ENCODE data around the gene TRIO.
"Not testable (repeated sequence)": the region's sequence is repeated elsewhere in the genome, so short reads cannot be mapped to it uniquely, and the experiment has no call there.

The TRIO gene

GRCh38 chr5:14365831-14366430 lies 222.8 kb downstream of the TRIO start:
- no peak for DNase-seq

DNA sequence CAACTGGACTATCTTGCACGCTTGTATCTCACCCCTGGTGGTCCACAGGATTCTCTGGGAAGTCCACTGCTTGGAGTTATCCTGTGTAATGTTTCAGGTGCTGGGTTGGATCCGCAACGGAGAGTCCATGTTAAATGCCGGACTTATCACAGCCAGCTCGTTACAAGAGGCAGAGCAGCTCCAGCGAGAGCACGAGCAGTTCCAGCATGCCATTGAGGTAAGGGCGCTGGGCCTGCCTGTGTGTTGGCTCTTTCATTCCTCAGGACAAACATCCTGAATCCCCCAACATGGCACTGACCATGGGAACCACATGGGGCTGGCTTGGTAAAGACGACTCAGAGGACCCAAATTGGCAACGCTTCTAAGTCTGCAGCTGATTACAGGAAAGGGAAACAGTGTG lies 223.6 kb downstream of the TRIO start:
- no peak for DNase-seq

GRCh38 chr5:14367364-14367763 lies 224.2 kb downstream of the TRIO start:
- no peak for DNase-seq

DNA sequence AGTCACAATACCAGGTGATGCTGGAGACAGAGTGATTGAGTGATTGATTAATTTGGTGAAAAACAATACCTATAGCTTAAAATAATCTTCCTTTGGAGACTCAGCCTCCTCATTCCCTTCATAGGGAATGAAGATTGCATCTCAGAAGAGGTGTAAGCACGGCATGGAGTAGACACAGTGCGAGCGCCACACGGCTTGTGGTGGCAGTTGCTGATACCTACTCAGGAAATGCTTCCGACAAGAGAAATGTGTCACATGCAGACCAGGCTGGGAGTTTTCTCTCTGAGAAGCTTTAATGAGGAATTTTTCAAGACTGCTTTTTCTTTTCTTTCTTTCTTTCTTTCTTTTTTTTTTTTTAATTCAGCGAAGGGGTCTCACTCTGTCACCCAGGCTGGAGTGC lies 226.6 kb downstream of the TRIO start:
- DNase-seq: no peak

GRCh38 chr5:14370386-14370785 lies 227.2 kb downstream of the TRIO start:
- DNase-seq: no peak

GRCh38 chr5:14373685-14374084 lies 230.5 kb downstream of the TRIO start:
- DNase-seq: no peak

DNA sequence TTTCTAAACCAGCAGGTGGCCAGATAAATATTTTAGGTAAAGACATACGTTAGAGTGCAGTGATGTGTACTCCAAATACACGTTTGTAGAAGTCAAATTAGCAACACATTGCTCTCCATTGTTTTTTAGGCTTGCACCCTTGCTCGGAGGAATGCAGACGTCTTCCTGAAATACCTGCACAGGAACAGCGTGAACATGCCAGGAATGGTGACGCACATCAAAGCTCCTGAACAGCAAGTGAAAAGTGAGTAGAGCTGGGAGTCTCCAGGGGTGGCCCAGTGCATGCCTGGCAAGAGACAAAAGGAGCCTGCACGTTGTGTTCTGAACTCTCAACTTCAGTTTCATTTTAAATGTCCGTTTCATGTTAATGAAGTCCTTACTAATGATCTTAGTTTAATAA lies 231.0 kb downstream of the TRIO start:
- no peak for DNase-seq

GRCh38 chr5:14376789-14377188 lies 233.6 kb downstream of the TRIO start:
- DNase-seq: no peak

DNA sequence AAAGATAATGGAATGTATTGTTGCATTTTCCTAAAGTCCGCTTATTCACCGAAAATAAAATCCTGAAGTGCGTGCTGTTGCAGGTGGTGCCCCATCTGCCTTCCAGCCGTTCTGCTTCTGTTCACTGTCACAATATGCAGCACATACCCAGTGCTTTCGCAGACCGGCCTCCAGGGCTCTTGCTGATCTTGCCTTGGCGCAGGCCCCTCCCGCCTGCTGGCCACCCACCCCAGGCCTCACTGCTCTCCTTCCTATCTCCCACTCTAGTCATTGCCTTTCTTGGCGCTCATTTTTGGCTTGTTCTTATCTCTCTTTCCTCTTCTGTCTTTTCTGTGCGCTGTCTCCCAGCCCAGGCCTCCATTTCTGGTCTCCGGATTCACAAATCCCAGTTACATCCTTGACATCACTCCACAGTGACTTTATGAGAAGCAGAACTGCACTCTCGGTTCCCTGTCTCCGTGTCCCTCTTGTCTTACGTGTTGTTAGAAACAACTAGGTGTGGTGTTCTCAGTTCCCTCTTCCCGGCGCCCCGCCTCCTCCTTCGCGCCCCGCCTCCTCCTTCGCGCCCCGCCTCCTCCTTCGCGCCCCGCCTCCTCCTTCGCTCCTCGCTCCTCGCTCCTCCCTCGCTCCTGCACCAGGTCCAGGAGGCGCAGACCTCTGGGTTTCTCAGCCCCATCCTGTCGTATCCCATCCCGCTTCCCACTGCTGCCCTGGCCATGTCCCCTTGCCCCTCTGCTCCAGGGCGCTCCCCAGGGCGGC lies 236.8 kb downstream of the TRIO start:
- DNase-seq: no peak

GRCh38 chr5:14380712-14381111 lies 237.6 kb downstream of the TRIO start:
- no peak for DNase-seq

- DNase-seq: no peak
Observed at GRCh38 chr5:14382640-14383039, 239.5 kb downstream of the TRIO start.

DNA sequence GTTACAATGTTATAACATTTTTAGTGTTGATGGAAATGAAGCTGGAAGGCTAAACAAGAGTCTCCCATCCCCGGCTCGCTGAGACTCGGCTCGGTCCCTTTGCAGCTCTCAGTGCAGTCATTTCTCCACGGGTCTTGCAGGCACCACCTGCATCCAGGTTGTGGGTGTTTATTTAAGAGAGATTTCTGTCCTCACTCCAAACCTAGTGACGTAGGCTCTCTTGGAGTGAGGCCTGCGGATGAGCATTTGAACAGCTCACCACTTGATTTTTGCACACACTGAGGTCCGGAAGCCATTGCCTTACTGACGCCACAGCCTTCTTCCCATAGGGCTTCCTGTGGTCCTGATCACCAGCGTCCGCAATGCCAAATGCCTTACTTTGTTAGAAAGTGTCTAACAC lies 240.8 kb downstream of the TRIO start:
- DNase-seq: peak; percentile 91

GRCh38 chr5:14385019-14385418 lies 241.9 kb downstream of the TRIO start:
- no peak for DNase-seq

- DNase-seq: no peak
Observed at GRCh38 chr5:14386884-14387624, 243.9 kb downstream of the TRIO start.

DNA sequence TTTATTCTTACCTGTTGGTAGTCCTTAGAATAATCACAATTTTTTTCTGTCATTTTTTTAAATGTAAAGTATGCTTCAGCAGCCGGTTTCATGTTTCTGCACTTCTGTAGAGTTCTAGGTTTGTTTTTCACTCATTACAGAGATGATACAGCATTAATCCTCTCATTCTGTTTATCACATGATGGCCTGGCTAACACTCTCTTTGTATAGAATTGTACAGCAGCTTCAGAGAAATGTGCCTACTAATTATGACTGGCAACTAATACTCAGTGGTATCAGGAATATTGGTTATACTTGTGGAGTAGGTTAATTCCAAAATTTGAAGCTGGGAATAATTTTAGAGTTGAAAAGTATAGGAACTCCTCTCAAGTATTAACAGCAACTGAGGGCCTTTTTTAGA lies 245.6 kb downstream of the TRIO start:
- DNase-seq: no peak

DNA sequence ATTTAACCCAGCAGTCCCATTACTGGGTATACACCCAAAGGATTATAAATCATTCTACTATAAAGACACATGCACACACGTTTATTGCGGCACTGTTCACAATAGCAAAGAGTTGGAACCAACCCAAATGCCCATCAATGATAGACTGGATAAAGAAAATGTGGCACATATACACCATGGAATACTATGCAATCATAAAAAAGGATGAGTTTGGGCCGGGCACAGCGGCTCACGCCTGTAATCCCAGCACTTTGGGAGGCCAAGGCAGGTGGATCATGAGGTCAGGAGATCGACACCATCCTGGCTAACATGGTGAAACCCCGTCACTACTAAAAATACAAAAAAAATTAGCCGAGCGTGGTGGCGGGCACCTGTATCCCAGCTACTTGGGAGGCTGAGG lies 249.4 kb downstream of the TRIO start:
- DNase-seq: not testable (repeated sequence)

DNA sequence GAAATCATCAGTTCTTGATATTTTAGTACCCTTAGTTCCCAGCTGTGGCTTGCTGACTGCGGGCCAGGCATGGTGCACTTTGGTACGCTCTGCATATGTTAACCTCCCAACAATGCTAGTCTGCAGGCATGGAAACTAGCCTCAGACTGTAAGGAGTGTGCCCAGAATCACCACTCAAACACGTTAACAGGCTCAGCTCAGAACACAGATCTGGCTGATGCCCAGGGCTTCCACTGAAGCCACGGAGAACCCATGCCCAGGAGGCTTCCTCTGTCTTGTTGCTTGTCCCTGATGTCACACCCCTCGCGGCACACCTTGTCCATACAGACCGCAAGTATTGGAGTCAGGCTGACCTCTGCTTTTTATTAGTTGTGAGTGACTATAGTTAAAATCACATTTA lies 251.2 kb downstream of the TRIO start:
- DNase-seq: no peak

- no peak for DNase-seq
Observed at GRCh38 chr5:14395411-14395810, 252.3 kb downstream of the TRIO start.

- DNase-seq: no peak
Observed at GRCh38 chr5:14396066-14396465, 252.9 kb downstream of the TRIO start.

DNA sequence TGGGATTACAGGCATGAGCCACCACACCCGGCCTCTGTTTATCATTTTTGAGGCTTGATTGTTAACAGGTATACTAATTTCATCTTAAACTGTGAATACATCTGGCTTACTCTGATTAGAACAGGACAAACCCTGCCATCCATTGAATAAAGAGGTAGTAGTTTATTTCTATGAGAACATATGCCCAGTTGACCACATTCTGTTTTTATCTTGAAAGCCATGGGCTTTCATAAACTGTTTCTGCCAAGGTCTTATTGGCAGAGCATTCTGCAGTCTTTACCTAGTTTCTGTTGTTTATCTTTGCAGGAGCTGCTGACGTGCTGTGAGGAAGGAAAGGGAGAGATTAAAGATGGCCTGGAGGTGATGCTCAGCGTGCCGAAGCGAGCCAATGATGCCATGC lies 253.6 kb downstream of the TRIO start:
- no peak for DNase-seq

DNA sequence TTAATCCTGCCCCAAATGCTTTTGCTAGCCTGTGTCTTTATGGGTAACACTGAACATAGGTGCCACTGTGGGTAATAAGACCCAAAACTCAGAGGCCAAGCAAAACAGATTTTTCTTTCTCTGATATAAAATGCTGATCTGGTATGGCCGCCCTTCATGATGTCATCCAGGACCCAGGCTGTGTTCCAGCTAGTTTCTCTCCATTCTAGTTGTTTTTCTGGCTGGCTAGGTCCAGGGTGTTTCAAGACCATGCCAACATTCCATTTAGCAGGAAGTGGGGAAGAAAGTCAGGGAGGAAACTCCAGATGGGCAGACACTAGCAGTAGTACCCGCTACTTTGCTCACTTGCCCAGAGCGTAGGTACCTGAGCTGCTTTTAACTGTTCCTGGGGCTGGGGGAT lies 254.6 kb downstream of the TRIO start:
- no peak for DNase-seq

DNA sequence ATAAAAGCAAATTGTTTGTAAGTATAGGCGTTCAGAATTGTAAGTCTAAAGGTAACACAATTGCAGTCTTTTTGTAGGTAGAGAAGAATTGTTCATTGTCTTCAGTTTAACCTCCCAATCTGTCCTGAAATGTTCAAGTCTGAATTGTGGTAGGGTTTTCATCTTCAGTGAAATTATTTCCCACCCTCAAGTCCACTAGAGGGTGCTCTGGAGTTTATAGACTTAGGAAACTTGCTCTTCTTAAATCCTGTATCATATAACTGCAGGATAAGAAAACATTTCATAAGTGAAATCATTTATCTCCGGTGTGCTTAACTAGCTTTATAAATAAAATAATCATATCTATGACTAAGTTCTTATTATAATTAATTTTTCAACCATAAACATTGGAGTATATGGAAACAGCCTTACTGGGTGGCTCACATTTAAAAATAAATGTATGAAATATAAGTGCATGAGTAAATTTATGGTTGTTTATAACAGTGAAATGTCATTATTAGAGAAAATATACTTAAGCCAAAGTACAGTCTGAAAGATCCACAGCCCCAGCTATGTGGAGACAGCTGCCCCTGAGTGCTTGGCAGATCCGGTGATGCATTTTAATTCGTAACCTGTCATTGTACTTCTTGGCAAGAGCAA lies 256.0 kb downstream of the TRIO start:
- no peak for DNase-seq

- DNase-seq: no peak
Observed at GRCh38 chr5:14400085-14400484, 256.9 kb downstream of the TRIO start.

DNA sequence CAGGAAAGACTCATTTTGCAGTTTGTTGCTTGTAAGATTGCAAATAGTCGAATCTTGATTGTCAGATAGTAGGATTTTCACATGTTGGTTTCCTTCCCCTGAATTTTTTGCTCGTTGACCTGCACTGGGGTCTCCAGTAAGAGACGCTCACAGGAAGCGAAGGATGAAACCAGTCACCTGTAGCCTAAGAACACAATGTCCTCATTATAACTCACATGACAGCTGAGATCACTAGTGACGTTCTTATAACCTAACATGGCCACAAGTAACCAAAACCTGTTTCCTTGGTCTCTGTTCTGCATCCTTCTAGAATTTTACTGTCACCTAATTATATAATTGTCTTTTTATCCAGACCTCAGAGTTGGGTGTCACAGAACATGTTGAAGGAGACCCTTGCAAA lies 257.5 kb downstream of the TRIO start:
- DNase-seq: no peak

All from NCI-H510A (cell line).